Thyroid gland (tissue), 4 donors: ENCODE results near the gene DOK4. TPM values are rescaled to one million over a fixed set of nuclear protein-coding genes. Genes with fewer than 3 reads are reported as not detected.

ENCODE experiments used
- DNase-seq, 2 donors: peaks; one replicate each; pipeline ENCODE4 v3.0.0-alpha.2; 2019
- H3K27ac ChIP-seq, 3 donors: fragments of 200-600 bp; sonication (generic); 1 replicate in 2 of 3; 2 replicates in 1 of 3; pipeline ENCODE4 v1.5.1; 2016 to 2019; ENCODE audit warnings: mild to moderate bottlenecking in 1 of 3, moderate library complexity in 1 of 3
- H3K27me3 ChIP-seq: fragments of 200-600 bp; sonication (generic); one replicate; pipeline ENCODE4 v1.5.1; 2019
- H3K36me3 ChIP-seq, 2 donors: fragments of 200-600 bp; sonication (generic); one replicate each; pipeline ENCODE4 v1.5.1; 2016 to 2019
- H3K4me1 ChIP-seq, 2 donors: fragments of 200-600 bp; sonication (generic); one replicate each; pipeline ENCODE4 v1.5.1; 2017 to 2019
- H3K4me3 ChIP-seq, 3 donors: fragments of 200-600 bp; sonication (generic); replicated peaks in 1 of 3; 1 replicate in 2 of 3; 2 replicates in 1 of 3; pipeline ENCODE4 v1.5.1; 2016; ENCODE audit warnings: mild to moderate bottlenecking in 1 of 3
- H3K9me3 ChIP-seq: fragments of 200-600 bp; sonication (generic); one replicate; pipeline ENCODE4 v1.5.1; 2017
- CTCF ChIP-seq, 6 experiments: fragments of 200-600 bp in 3 of 6; fragments of 450-650 bp in 3 of 6; sonication (generic) in 3 of 6; IDR thresholded peaks; one replicate each; pipeline ENCODE4 v1.5.1; 2016 to 2019; ENCODE audit warnings: antibody characterized with exemption in 6 of 6, mild to moderate bottlenecking in 2 of 6, inconsistent platforms in 1 of 6, moderate library complexity in 1 of 6
- POLR2A ChIP-seq, 2 donors: fragments of 450-650 bp; IDR thresholded peaks; one replicate each; pipeline ENCODE4 v1.6.1; 2017; ENCODE audit warnings: antibody characterized with exemption in 2 of 2, mild to moderate bottlenecking in 2 of 2, moderate library complexity in 1 of 2
- WGBS, 2 donors: methylation state at CpG; one replicate each; pipeline ENCODE4 v1.1.5; 2017; 5-methylcytosine and 5-hydroxymethylcytosine counted together
- intact Hi-C: fragments of 100-400 bp; cut with DNase I; formaldehyde crosslinking; loops from one replicate; pipeline ENCODE4 v1.15.1; 2023
- total RNA-seq, 4 donors: library from RNA; depleted of rRNA; stranded (reverse); fragments of >200 nt; gene quantifications; one replicate each; pipeline ENCODE4 v1.2.3, GENCODE V29; 2016

The DOK4 gene
- total RNA-seq, 4 donors from 2014 or later: 9.1 to 27.3 (median 13.3) TPM

GRCh38 chr16:57530522-57531252 is 44.4 kb upstream of the DOK4 start:
- TF ChIP-seq CTCF (IDR thresholded peaks at IDR 0.05): no peak
- no peak for TF ChIP-seq POLR2A (IDR thresholded peaks at IDR 0.05)
- WGBS, 2 donors: 91% methylated on average over 22 of the region's 22 CpGs
- H3K9me3 ChIP-seq: no peaks in the 10 kb centered on the region
- intact Hi-C loops: no loop called here
- no peaks in the 10 kb centered on the region for H3K27me3 ChIP-seq
- H3K27ac ChIP-seq: no peak overlapping the region
- DNase-seq: no peak
- H3K36me3 ChIP-seq: no peaks in the 10 kb centered on the region
- no peak overlapping the region for H3K4me3 ChIP-seq
- H3K4me1 ChIP-seq: peaks cover 29 to 52% of the 10 kb centered on the region in 2 donors

GRCh38 chr16:57530104-57530521 is 43.8 kb upstream of the DOK4 start:
- WGBS, 2 donors: 64 to 67% methylated on average over 7 of the region's 7 CpGs
- no peaks in the 10 kb centered on the region for H3K36me3 ChIP-seq
- no peak for DNase-seq
- no peaks in the 10 kb centered on the region for H3K9me3 ChIP-seq
- H3K27ac ChIP-seq: no peak overlapping the region
- no peaks in the 10 kb centered on the region for H3K27me3 ChIP-seq
- H3K4me1 ChIP-seq: peaks cover 23 to 52% of the 10 kb centered on the region in 2 donors
- H3K4me3 ChIP-seq: no peak overlapping the region
- intact Hi-C loops: no loop called here
- no peak for TF ChIP-seq CTCF (IDR thresholded peaks at IDR 0.05)
- no peak for TF ChIP-seq POLR2A (IDR thresholded peaks at IDR 0.05)

GRCh38 chr16:57529391-57530103 is 43.3 kb upstream of the DOK4 start:
- no peak overlapping the region for H3K4me3 ChIP-seq

GRCh38 chr16:57528499-57529390 is 42.5 kb upstream of the DOK4 start:
- 70 to 81% methylated on average over 96 to 105 of the region's 126 CpGs for WGBS, 2 donors
- TF ChIP-seq POLR2A (IDR thresholded peaks at IDR 0.05) (no peak), CTCF (IDR thresholded peaks at IDR 0.05) (no peak)
- intact Hi-C loops: loop anchor here (10.0 kb wide), 1 partner anchor 224 kb away; no protein-coding TSS in a partner anchor
- Histone ChIP-seq H3K9me3 (no peaks in the 10 kb centered on the region), H3K4me3 (no peak overlapping the region), H3K36me3 (no peaks in the 10 kb centered on the region), H3K27ac (no peak overlapping the region), H3K4me1 (peaks cover 12 to 39% of the 10 kb centered on the region in 2 donors), H3K27me3 (no peaks in the 10 kb centered on the region)
- DNase-seq: peak; percentile 40 to 41

More at GRCh38 chr16:57529391-57530103, 43.3 kb upstream of the DOK4 start:
- Histone ChIP-seq H3K36me3 (no peaks in the 10 kb centered on the region), H3K27me3 (no peaks in the 10 kb centered on the region), H3K27ac (no peak overlapping the region), H3K4me1 (peaks cover 18 to 47% of the 10 kb centered on the region in 2 donors), H3K9me3 (no peaks in the 10 kb centered on the region)
- DNase-seq: no peak
- TF ChIP-seq POLR2A (IDR thresholded peaks at IDR 0.05) (no peak), CTCF (IDR thresholded peaks at IDR 0.05) (no peak)
- WGBS, 2 donors: 87 to 88% methylated on average over 14 of the region's 14 CpGs
- intact Hi-C loops: loop anchor here (10.0 kb wide), 1 partner anchor 225 kb away; no protein-coding TSS in a partner anchor
